ENCODE data around the gene SIGLEC8.
"Not testable (repeated sequence)": the region's sequence is repeated elsewhere in the genome, so short reads cannot be mapped to it uniquely, and the experiment has no call there.

Gene SIGLEC8

GRCh38 chr19:51458051-51458645, at the start of gene SIGLEC8:
Gene SIGLEC8, minus strand, starts transcription at chr19:51458454. Its CDS starts 67 bp downstream, at chr19:51458387.
- no peak within 1 kb of the TSS for H3K4me3 ChIP-seq
- no peak within 1 kb of the TSS for H3K4me2 ChIP-seq
- no peaks in the 10 kb centered on the region for H4K20me1 ChIP-seq
- H3K9ac ChIP-seq = no peak within 1 kb of the TSS
- H3K27ac ChIP-seq = no peak within 1 kb of the TSS
- H3K36me3 ChIP-seq = no peaks in the 10 kb centered on the region
- no peaks in the 10 kb centered on the region for H3K9me3 ChIP-seq (replicated peaks in 1 of 11)
- TF ChIP-seq Cebpa-rat (IDR thresholded peaks at IDR 0.05) = no peak
- peaks cover 15 to 43% (median 21%) of the 10 kb centered on the region in 10 experiments for H3K4me1 ChIP-seq
- H3K27me3 ChIP-seq = peaks cover 0 to 8% (median 0%) of the 10 kb centered on the region in 11 experiments; a peak in 6 of 22 replicates

- Histone ChIP-seq H3K4me2 (peak overlapping the region in 3 of 11 experiments; percentile 35 to 83 (median 72); a peak in 6 of 22 replicates), H3K27ac (peak overlapping the region in 2 of 11 experiments; percentile 33 to 55; a peak in 4 of 22 replicates), H3K9me3 (replicated peaks in 1 of 11) (peaks cover 0 to 25% (median 0%) of the 10 kb centered on the region in 11 experiments; a peak in 10 of 22 replicates), H3K27me3 (no peaks in the 10 kb centered on the region), H4K20me1 (peaks cover 0 to 4% (median 0%) of the 10 kb centered on the region in 11 experiments; a peak in 1 of 22 replicates), H3K4me3 (no peak overlapping the region), H3K4me1 (peaks cover 0 to 73% (median 24%) of the 10 kb centered on the region in 10 experiments; a peak in 15 of 20 replicates), H3K9ac (peak overlapping the region in 1 of 11 experiments; percentile 2; a peak in 1 of 22 replicates), H3K36me3 (no peaks in the 10 kb centered on the region)
- no peak for TF ChIP-seq Cebpa-rat (IDR thresholded peaks at IDR 0.05)
Observed at GRCh38 chr19:51507640-51508058, 49.4 kb upstream of the SIGLEC8 start.

GRCh38 chr19:51507192-51507591, 48.9 kb upstream of the SIGLEC8 start:
- TF ChIP-seq Cebpa-rat (IDR thresholded peaks at IDR 0.05) = no peak
- Histone ChIP-seq H3K36me3 (no peaks in the 10 kb centered on the region), H3K27ac (peak overlapping the region in 2 of 11 experiments; percentile 33 to 55; a peak in 4 of 22 replicates), H3K9me3 (replicated peaks in 1 of 11) (peaks cover 0 to 25% (median 0%) of the 10 kb centered on the region in 11 experiments; a peak in 10 of 22 replicates), H4K20me1 (peaks cover 0 to 4% (median 0%) of the 10 kb centered on the region in 11 experiments; a peak in 1 of 22 replicates), H3K4me1 (peaks cover 0 to 77% (median 28%) of the 10 kb centered on the region in 10 experiments; a peak in 15 of 20 replicates), H3K27me3 (no peaks in the 10 kb centered on the region), H3K9ac (peak overlapping the region in 1 of 11 experiments; percentile 2; a peak in 1 of 22 replicates), H3K4me2 (peak overlapping the region in 3 of 11 experiments; percentile 35 to 83 (median 72); a peak in 6 of 22 replicates), H3K4me3 (no peak overlapping the region)

GRCh38 chr19:51505904-51506303, 47.6 kb upstream of the SIGLEC8 start:
- H3K4me2 ChIP-seq = peak overlapping the region in 2 of 11 experiments; percentile 21 to 72; a peak in 1 of 22 replicates
- no peak overlapping the region for H3K27ac ChIP-seq
- TF ChIP-seq Cebpa-rat (IDR thresholded peaks at IDR 0.05) = no peak
- peaks cover 12 to 84% (median 41%) of the 10 kb centered on the region in 10 experiments for H3K4me1 ChIP-seq
- H3K9ac ChIP-seq = no peak overlapping the region
- H3K27me3 ChIP-seq = no peaks in the 10 kb centered on the region
- H3K9me3 ChIP-seq (replicated peaks in 1 of 11) = peaks cover 0 to 25% (median 0%) of the 10 kb centered on the region in 11 experiments; a peak in 10 of 22 replicates
- no peaks in the 10 kb centered on the region for H3K36me3 ChIP-seq
- peaks cover 0 to 4% (median 0%) of the 10 kb centered on the region in 11 experiments; a peak in 2 of 22 replicates for H4K20me1 ChIP-seq
- no peak overlapping the region for H3K4me3 ChIP-seq

GRCh38 chr19:51503896-51504295, 45.6 kb upstream of the SIGLEC8 start:
- Histone ChIP-seq H3K4me2 (peak overlapping the region in 9 of 11 experiments; percentile 7 to 94 (median 90); a peak in 17 of 22 replicates), H3K36me3 (no peaks in the 10 kb centered on the region), H3K9me3 (replicated peaks in 1 of 11) (peaks cover 0 to 25% (median 0%) of the 10 kb centered on the region in 11 experiments; a peak in 10 of 22 replicates), H3K4me3 (no peak overlapping the region), H3K27ac (peak overlapping the region in 1 of 11 experiments; percentile 50; a peak in 2 of 22 replicates), H3K27me3 (no peaks in the 10 kb centered on the region), H4K20me1 (peaks cover 0 to 4% (median 0%) of the 10 kb centered on the region in 11 experiments; a peak in 2 of 22 replicates), H3K4me1 (peaks cover 12 to 83% (median 44%) of the 10 kb centered on the region in 10 experiments), H3K9ac (no peak overlapping the region)
- no peak for TF ChIP-seq Cebpa-rat (IDR thresholded peaks at IDR 0.05)

GRCh38 chr19:51503286-51503817, 45.1 kb upstream of the SIGLEC8 start:
- Histone ChIP-seq H4K20me1 (peaks cover 0 to 4% (median 0%) of the 10 kb centered on the region in 11 experiments; a peak in 2 of 22 replicates), H3K27me3 (peaks cover 0 to 3% (median 0%) of the 10 kb centered on the region in 11 experiments; a peak in 1 of 22 replicates), H3K27ac (peak overlapping the region in 1 of 11 experiments; percentile 50; a peak in 2 of 22 replicates), H3K4me3 (no peak overlapping the region), H3K36me3 (no peaks in the 10 kb centered on the region), H3K9me3 (replicated peaks in 1 of 11) (peaks cover 0 to 25% (median 0%) of the 10 kb centered on the region in 11 experiments; a peak in 10 of 22 replicates), H3K4me2 (peak overlapping the region in 9 of 11 experiments; percentile 7 to 94 (median 90); a peak in 17 of 22 replicates), H3K4me1 (peaks cover 12 to 77% (median 44%) of the 10 kb centered on the region in 10 experiments), H3K9ac (no peak overlapping the region)
- TF ChIP-seq Cebpa-rat (IDR thresholded peaks at IDR 0.05) = no peak

- Histone ChIP-seq H3K36me3 (no peaks in the 10 kb centered on the region), H3K27ac (peak within 1 kb of the TSS in 3 of 11 experiments; percentile 22 to 52 (median 50); a peak in 7 of 22 replicates), H3K4me3 (peak within 1 kb of the TSS in 3 of 10 experiments; percentile 15 to 31 (median 29); a peak in 3 of 20 replicates), H3K27me3 (peaks cover 0 to 6% (median 0%) of the 10 kb centered on the region in 11 experiments; a peak in 2 of 22 replicates), H3K9me3 (replicated peaks in 1 of 11) (peaks cover 0 to 25% (median 0%) of the 10 kb centered on the region in 11 experiments; a peak in 10 of 22 replicates), H3K9ac (peak within 1 kb of the TSS in 2 of 11 experiments; percentile 10 to 27; a peak in 1 of 22 replicates), H3K4me2 (peak within 1 kb of the TSS; percentile 68 to 94 (median 87)), H3K4me1 (peaks cover 12 to 62% (median 44%) of the 10 kb centered on the region in 10 experiments), H4K20me1 (peaks cover 0 to 4% (median 0%) of the 10 kb centered on the region in 11 experiments; a peak in 2 of 22 replicates)
- no peak for TF ChIP-seq Cebpa-rat (IDR thresholded peaks at IDR 0.05)
Observed at GRCh38 chr19:51501594-51502263, 43.5 kb upstream of the SIGLEC8 start, which contains the start of gene SIGLEC12. Gene SIGLEC12, minus strand, starts transcription at chr19:51501800. Its CDS starts 67 bp downstream, at chr19:51501733.

- not testable (repeated sequence) for H3K9ac ChIP-seq, H3K27me3 ChIP-seq, H3K36me3 ChIP-seq, H4K20me1 ChIP-seq
- H3K4me3 ChIP-seq = peak overlapping the region in 1 of 10 experiments; percentile 29; a peak in 1 of 20 replicates
- H3K4me2 ChIP-seq = peak overlapping the region; percentile 68 to 94 (median 87); a peak in 20 of 22 replicates
- H3K4me1 ChIP-seq = peaks cover 12 to 58% (median 44%) of the 10 kb centered on the region in 10 experiments
- peak overlapping the region in 1 of 11 experiments; percentile 50; a peak in 1 of 22 replicates for H3K27ac ChIP-seq
- H3K9me3 ChIP-seq (replicated peaks in 1 of 11) = peaks cover 0 to 24% (median 0%) of the 10 kb centered on the region in 11 experiments; a peak in 10 of 22 replicates
Observed at GRCh38 chr19:51500931-51501330, 42.7 kb upstream of the SIGLEC8 start.
